Activated T-cell treated with anti-CD3 and anti-CD28 coated beads, Interleukin-2, amount 50 U/mL, for 4 hours (primary cell): ENCODE results near the gene C4orf36. TPM values are rescaled to one million over a fixed set of nuclear protein-coding genes. Genes with fewer than 3 reads are reported as not detected.

Source experiments
- ATAC-seq, 2 donors: fragments of 200-7000 bp; cut with Tn5 transposase; one replicate each; pipeline ENCODE4 v1.10.0; 2021
- DNase-seq: peaks from one replicate; pipeline ENCODE4 v3.0.0-alpha.2; 2020
- H3K27me3 Mint-ChIP-seq: one replicate; pipeline ENCODE4 v1.8.0; 2021; ENCODE audit warnings: low read depth, mixed read lengths
- H3K36me3 Mint-ChIP-seq: one replicate; pipeline ENCODE4 v1.8.0; 2022; ENCODE audit warnings: mixed read lengths; ENCODE audit not compliant: insufficient read depth
- H3K4me1 Mint-ChIP-seq: one replicate; pipeline ENCODE4 v1.8.0; 2021; ENCODE audit warnings: low read depth, mixed read lengths
- H3K4me3 Mint-ChIP-seq: one replicate; pipeline ENCODE4 v1.8.0; 2021; ENCODE audit warnings: mild to moderate bottlenecking, moderate library complexity, mixed read lengths
- H3K9me3 Mint-ChIP-seq: one replicate; pipeline ENCODE4 v1.8.0; 2021; ENCODE audit warnings: mixed read lengths
- total RNA-seq, 3 donors: library from RNA; stranded (reverse); gene quantifications; one replicate each; pipeline ENCODE4 v1.2.1, GENCODE V29; 2021

The C4orf36 gene
- total RNA-seq, 3 donors from 2014 or later, result not detected

GRCh38 chr4:86853209-86853608 is 39.0 kb downstream of the C4orf36 start:
- Mint-ChIP-seq H3K9me3 (no peaks in the 10 kb centered on the region), H3K27me3 (peaks cover 4% of the 10 kb centered on the region), H3K4me1 (no peaks in the 10 kb centered on the region), H3K4me3 (no peak overlapping the region), H3K36me3 (no peaks in the 10 kb centered on the region)
- no peak for DNase-seq
- no peak for ATAC-seq

- no peaks in the 10 kb centered on the region for H3K4me1 Mint-ChIP-seq
- no peaks in the 10 kb centered on the region for H3K36me3 Mint-ChIP-seq
- H3K27me3 Mint-ChIP-seq, result peaks cover 4% of the 10 kb centered on the region
- H3K9me3 Mint-ChIP-seq, result no peaks in the 10 kb centered on the region
- DNase-seq (no peak), ATAC-seq (no peak)
- H3K4me3 Mint-ChIP-seq, result no peak within 1 kb of the TSS
These were observed 43.2 kb downstream of the C4orf36 start, which contains the start of gene SLC10A6 for GRCh38 chr4:86848732-86849619. SLC10A6 (minus strand) TSS chr4:86849384; CDS start chr4:86849115, 269 bp downstream.

GRCh38 chr4:86848136-86848535 is 44.1 kb downstream of the C4orf36 start:
- H3K9me3 Mint-ChIP-seq, result no peaks in the 10 kb centered on the region
- peaks cover 4% of the 10 kb centered on the region for H3K27me3 Mint-ChIP-seq
- H3K4me3 Mint-ChIP-seq, result no peak overlapping the region
- DNase-seq (no peak), ATAC-seq (no peak)
- no peaks in the 10 kb centered on the region for H3K4me1 Mint-ChIP-seq
- no peaks in the 10 kb centered on the region for H3K36me3 Mint-ChIP-seq

GRCh38 chr4:86847571-86847970 is 44.7 kb downstream of the C4orf36 start:
- Mint-ChIP-seq H3K4me3 (no peak overlapping the region), H3K27me3 (peaks cover 4% of the 10 kb centered on the region), H3K4me1 (no peaks in the 10 kb centered on the region), H3K36me3 (no peaks in the 10 kb centered on the region), H3K9me3 (no peaks in the 10 kb centered on the region)
- ATAC-seq, result no peak
- no peak for DNase-seq

GRCh38 chr4:86846921-86847320 is 45.3 kb downstream of the C4orf36 start:
- no peak for ATAC-seq
- DNase-seq, result no peak
- H3K4me3 Mint-ChIP-seq, result no peak overlapping the region
- no peaks in the 10 kb centered on the region for H3K9me3 Mint-ChIP-seq
- H3K36me3 Mint-ChIP-seq, result no peaks in the 10 kb centered on the region
- H3K4me1 Mint-ChIP-seq, result no peaks in the 10 kb centered on the region
- peaks cover 4% of the 10 kb centered on the region for H3K27me3 Mint-ChIP-seq

- DNase-seq (no peak), ATAC-seq (no peak)
- H3K27me3 Mint-ChIP-seq, result peaks cover 4% of the 10 kb centered on the region
- no peaks in the 10 kb centered on the region for H3K4me1 Mint-ChIP-seq
- H3K4me3 Mint-ChIP-seq, result no peak overlapping the region
- no peaks in the 10 kb centered on the region for H3K9me3 Mint-ChIP-seq
- H3K36me3 Mint-ChIP-seq, result no peaks in the 10 kb centered on the region
These were observed 46.6 kb downstream of the C4orf36 start for GRCh38 chr4:86845593-86845992.

- no peaks in the 10 kb centered on the region for H3K9me3 Mint-ChIP-seq
- peaks cover 2% of the 10 kb centered on the region for H3K36me3 Mint-ChIP-seq
- no peak overlapping the region for H3K4me3 Mint-ChIP-seq
- H3K4me1 Mint-ChIP-seq, result no peaks in the 10 kb centered on the region
- ATAC-seq (no peak), DNase-seq (no peak)
- H3K27me3 Mint-ChIP-seq, result no peaks in the 10 kb centered on the region
These were observed 50.9 kb downstream of the C4orf36 start for GRCh38 chr4:86841309-86841708.

- Mint-ChIP-seq H3K4me3 (no peak overlapping the region), H3K4me1 (no peaks in the 10 kb centered on the region), H3K36me3 (peaks cover 2% of the 10 kb centered on the region), H3K9me3 (no peaks in the 10 kb centered on the region), H3K27me3 (no peaks in the 10 kb centered on the region)
- ATAC-seq (no peak), DNase-seq (no peak)
These were observed 51.4 kb downstream of the C4orf36 start for GRCh38 chr4:86840858-86841257.

GRCh38 chr4:86837691-86838503 is 54.3 kb downstream of the C4orf36 start:
- H3K9me3 Mint-ChIP-seq, result no peaks in the 10 kb centered on the region
- no peaks in the 10 kb centered on the region for H3K27me3 Mint-ChIP-seq
- no peak for DNase-seq
- H3K36me3 Mint-ChIP-seq, result peaks cover 2% of the 10 kb centered on the region
- H3K4me1 Mint-ChIP-seq, result no peaks in the 10 kb centered on the region
- no peak overlapping the region for H3K4me3 Mint-ChIP-seq
- no peak for ATAC-seq

- no peaks in the 10 kb centered on the region for H3K27me3 Mint-ChIP-seq
- H3K36me3 Mint-ChIP-seq, result peaks cover 2% of the 10 kb centered on the region
- no peak overlapping the region for H3K4me3 Mint-ChIP-seq
- H3K9me3 Mint-ChIP-seq, result no peaks in the 10 kb centered on the region
- no peak for DNase-seq
- H3K4me1 Mint-ChIP-seq, result no peaks in the 10 kb centered on the region
- ATAC-seq, result no peak
These were observed 56.5 kb downstream of the C4orf36 start for GRCh38 chr4:86835677-86836076.

- no peak for ATAC-seq
- Mint-ChIP-seq H3K4me1 (no peaks in the 10 kb centered on the region), H3K4me3 (no peak overlapping the region), H3K36me3 (no peaks in the 10 kb centered on the region), H3K27me3 (no peaks in the 10 kb centered on the region), H3K9me3 (no peaks in the 10 kb centered on the region)
- DNase-seq, result no peak
These were observed 57.3 kb downstream of the C4orf36 start for GRCh38 chr4:86834901-86835300.

- H3K9me3 Mint-ChIP-seq, result no peaks in the 10 kb centered on the region
- H3K4me3 Mint-ChIP-seq, result no peak overlapping the region
- DNase-seq (no peak), ATAC-seq (no peak)
- H3K4me1 Mint-ChIP-seq, result no peaks in the 10 kb centered on the region
- no peaks in the 10 kb centered on the region for H3K36me3 Mint-ChIP-seq
- no peaks in the 10 kb centered on the region for H3K27me3 Mint-ChIP-seq
These were observed 58.6 kb downstream of the C4orf36 start for GRCh38 chr4:86833615-86834014.

GRCh38 chr4:86831262-86832130 is 60.7 kb downstream of the C4orf36 start:
- Mint-ChIP-seq H3K9me3 (no peaks in the 10 kb centered on the region), H3K27me3 (peaks cover 2% of the 10 kb centered on the region)
- DNase-seq, result no peak

More at GRCh38 chr4:86831262-86832130, 60.7 kb downstream of the C4orf36 start:
- no peaks in the 10 kb centered on the region for H3K4me1 Mint-ChIP-seq
- no peaks in the 10 kb centered on the region for H3K36me3 Mint-ChIP-seq
- no peak overlapping the region for H3K4me3 Mint-ChIP-seq
- no peak for ATAC-seq
